DMS 273 (cell line): ENCODE results near the gene LAD1.

ENCODE experiments used
- DNase-seq: peaks from one replicate; lab custom pipeline; 2025; ENCODE audit not compliant: unreplicated experiment; lab: John Stamatoyannopoulos, UW

LAD1 gene

GRCh38 chr1:201393076-201393475 is 6.0 kb downstream of the LAD1 start:
- DNase-seq = no peak

DNA sequence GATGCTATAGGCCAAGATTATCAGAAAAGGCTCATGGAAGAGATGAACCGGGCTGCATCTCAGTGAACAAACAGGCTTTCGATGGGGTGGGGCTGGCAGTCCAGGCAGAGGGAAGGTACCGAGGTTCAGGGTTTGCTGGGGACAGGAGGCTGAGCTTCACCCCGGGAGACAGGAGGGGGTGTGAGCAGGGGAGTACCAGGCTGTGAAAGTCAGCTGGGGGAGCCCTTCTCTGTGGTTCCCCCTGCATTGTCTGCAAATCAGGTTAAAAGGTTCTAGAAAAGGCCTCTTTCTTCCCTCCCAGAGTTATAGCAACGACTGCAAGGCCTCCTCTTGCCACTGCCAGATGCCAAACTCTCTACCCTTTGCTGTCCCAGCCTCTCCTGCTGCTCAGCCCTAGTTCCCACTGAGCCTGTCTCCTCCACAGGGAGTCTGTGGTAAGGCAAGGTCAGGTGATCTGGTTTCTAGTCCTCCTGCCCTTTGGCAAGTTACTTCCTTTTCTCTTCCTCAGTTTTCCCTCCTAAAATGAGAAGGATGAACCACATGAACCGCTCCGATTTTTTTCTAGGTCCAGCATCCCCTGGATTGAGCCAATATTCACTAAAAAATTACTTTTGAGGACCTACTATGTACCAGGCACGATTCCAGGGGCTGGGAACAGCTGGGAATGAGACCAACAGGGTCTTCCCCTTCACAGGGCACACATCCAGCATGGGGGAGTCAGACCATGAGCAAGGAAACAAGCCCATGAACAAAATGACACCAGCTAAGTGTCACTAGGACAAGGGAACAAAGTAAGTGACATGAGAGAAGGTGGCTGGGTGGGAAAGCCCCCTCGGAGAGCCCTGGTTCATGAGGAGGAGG is 7.2 kb downstream of the LAD1 start:
- peak; percentile 30 for DNase-seq

DNA sequence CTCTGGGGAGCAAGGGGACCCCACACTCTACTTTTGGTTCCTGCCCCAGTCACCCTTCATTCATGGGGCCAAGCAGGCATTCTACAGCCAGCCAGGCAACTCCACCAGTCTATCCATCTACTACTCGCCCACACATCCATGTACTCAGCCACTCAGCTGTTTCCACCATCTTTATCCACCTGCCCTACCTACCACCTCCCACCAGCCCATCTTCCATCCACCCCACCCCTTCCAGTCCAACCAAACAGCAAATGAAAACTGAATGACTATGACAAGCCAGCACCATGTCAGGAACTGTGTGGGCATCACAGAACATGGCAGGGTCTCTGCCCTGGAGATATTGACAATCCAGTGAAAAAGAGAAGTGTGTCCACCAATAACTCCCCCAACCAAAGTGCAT is 7.9 kb downstream of the LAD1 start:
- no peak for DNase-seq

DNA sequence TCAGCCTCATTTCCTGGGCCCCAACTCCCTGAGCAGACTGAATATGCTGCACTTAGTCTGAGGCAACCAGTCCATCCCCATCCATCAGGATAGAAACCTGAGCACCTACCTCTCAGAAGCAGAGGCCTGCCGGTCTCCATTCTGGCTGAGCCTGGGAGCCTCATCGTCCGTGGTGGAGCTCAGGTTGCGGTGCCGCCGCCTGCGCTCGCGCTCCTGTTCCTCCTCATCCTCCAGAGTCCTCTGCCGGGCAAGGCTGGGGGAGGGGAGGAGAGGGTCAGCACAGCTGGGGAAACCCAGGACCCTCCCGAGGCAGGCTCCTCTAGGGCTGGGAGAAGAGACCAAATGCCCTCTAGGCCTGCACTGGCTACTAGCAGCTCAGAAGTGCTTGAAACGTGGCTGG is 10.1 kb downstream of the LAD1 start:
- no peak for DNase-seq

DNA sequence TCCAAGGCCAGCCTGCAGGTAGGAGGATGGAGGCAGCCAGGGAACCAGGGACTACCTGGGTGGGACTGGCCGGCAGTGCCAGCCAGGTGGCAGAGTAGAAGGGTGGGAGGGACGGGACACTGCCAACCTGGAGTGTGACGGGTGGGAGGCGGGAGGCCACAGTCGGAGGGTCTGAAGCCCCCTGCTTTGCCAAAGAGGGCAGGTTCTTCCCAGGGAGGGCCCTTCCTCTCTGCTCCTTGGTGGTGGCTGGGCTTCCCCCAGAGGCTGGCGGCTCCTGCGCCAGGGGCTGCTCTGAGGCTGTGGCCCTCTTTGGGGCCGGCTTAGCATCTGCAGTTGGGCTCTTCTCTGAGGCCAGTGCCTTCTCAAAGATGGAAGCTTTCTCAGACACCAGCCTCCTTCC is 12.9 kb downstream of the LAD1 start:
- DNase-seq = no peak

DNA sequence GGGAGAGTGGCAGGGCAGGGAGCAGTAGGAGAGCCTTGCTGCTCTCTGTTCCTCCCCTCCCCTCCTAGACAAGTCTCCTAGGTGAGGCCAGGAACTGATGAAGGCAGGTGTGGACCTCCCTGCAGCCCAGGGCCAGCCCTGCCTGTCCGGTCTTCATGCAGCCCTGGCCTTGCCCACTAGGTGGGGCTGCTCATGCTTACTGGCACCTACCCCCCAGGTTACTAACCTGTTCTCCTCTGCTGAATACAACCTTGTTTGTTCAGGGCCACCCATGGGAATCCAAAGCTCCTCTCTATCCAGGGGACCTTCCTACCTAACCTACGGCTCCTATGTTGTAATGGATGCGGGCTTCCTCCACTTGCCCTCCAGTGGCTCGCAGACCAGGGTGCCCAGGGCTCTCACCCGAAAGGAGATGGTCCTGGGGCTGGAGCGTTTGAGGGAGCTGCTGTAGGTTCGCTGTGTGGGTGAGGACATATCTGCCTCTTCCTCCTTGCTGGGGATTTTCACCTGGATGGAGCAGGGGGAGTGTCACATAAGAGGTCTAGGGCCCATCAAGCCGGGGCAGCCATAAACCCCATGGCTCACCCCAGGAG is 13.7 kb downstream of the LAD1 start:
- DNase-seq = peak; percentile 80

DNA sequence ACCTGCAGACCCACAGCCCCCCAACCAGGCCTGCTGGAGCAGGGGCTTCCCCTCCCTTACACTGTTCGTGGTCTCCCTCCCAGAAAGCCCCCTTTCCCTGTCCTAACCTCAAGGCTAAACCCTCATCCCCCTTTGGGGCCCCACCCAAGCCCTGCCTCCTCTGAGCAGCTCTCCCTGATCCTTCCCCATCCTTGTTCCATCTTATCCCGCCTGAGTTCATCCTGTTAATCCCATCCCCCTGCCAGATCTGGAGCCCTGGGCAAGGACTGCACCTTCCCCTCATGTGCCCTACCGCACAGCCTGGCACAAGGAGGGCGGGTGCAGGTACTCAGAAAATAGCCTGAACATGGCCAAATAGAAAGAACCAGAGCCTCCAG is 14.7 kb downstream of the LAD1 start:
- DNase-seq = no peak

GRCh38 chr1:201383647-201384405 is 15.3 kb downstream of the LAD1 start:
- peak; percentile 89 for DNase-seq

- no peak for DNase-seq
These were observed 18.0 kb downstream of the LAD1 start for GRCh38 chr1:201381130-201381529.

DNA sequence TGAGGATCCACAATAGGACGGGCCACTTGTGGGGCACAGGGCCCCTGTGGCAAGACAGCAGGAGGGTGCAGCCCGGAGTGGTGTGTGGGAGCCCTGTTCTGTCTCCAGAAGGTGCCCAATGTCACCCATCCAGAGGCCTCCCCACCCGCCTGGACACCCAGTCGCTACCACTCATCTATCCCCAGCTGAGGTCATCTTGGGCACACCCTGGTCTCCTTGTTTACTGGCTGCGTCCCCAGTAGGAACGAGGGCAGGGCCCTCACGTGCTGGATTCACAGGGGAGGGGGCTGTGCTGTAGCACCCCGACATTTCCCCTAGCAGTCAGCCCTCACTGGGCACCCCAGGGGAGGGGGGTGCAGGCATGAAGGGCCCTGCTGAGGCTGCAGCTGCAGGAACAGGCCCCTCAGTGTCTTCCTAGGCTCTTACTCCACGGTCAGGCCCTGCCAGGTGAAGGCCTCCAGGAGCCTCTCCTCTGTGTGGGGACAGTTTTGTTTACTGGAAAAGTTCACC is 19.3 kb downstream of the LAD1 start:
- no peak for DNase-seq

- no peak for DNase-seq
These were observed 20.3 kb downstream of the LAD1 start for GRCh38 chr1:201378804-201379203.

DNA sequence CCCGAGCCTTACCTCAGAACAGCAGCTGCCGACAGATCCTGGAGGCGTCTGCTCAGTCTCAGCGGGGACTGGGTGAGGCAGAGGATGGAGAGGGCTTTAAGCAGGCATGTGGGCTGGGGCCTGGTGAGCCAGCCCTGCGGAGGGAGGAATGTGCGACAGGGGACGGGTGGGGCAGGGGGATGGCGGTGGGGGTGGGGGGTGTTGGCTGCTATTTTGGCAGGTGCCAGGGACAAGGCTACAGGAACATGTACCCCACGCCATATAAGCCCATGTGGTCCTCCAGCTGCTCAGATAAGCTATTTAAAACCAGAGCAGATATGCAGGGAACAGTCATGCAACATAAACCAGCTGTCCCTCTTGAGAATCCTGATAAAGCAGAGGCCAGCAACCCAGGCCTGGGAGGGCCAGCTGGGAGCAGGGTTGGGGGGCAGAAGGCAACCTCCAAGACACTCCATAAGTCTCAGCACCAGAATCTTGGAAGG is 21.5 kb downstream of the LAD1 start, which contains the start of gene TNNT2:
Gene TNNT2, minus strand, starts transcription at position 70 of the 482 bp plus-strand sequence. CDS start 4,426 bp downstream, outside the sequence.
- DNase-seq = peak; percentile 93

GRCh38 chr1:201376464-201377374 is 22.4 kb downstream of the LAD1 start:
- peak; percentile 75 for DNase-seq

- DNase-seq = no peak
These were observed 23.0 kb downstream of the LAD1 start for GRCh38 chr1:201376107-201376463.

DNA sequence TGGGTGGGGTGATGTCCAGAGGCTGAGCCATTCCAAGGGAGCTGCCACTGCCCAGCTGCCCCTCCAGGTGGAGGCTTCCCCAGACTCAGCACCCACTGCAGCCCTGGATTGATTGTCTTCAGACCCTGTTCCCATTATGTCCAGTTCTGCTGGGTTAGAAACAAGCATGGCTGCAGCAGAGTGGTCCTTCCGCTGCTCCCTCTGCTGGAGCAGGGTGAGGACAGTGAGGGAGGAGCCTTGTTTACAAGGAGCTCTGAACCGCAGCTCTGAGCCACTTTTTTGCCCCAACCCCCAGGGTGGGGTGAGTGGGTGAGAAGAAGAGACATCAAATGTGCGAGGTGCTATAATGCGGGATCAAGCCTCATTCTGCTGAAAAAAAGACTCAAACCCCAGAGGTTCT is 24.0 kb downstream of the LAD1 start:
- no peak for DNase-seq

- DNase-seq = no peak
These were observed 24.8 kb downstream of the LAD1 start for GRCh38 chr1:201374364-201374763.

GRCh38 chr1:201371792-201372191 is 27.3 kb downstream of the LAD1 start:
- no peak for DNase-seq

DNA sequence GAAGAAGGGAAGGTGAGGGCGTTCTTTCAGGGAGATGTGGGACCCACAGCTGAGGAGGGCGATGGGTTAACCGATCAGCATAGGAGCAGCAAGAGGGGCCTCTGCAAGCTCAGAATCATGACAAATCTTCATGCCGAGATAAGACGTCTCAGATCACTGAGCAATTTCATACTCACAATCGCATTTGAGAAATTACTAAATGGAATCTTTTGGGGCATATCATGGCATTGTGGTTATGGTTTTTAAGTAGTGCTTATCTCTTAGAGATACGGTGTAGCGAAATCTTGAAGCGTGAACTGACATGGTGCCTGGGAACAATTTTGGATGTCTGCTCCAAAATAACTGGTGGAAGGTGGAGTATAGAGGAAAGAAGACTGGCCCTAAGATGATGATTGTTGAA is 27.8 kb downstream of the LAD1 start:
- no peak for DNase-seq

- DNase-seq = no peak
These were observed 28.6 kb downstream of the LAD1 start for GRCh38 chr1:201370500-201370899.

DNA sequence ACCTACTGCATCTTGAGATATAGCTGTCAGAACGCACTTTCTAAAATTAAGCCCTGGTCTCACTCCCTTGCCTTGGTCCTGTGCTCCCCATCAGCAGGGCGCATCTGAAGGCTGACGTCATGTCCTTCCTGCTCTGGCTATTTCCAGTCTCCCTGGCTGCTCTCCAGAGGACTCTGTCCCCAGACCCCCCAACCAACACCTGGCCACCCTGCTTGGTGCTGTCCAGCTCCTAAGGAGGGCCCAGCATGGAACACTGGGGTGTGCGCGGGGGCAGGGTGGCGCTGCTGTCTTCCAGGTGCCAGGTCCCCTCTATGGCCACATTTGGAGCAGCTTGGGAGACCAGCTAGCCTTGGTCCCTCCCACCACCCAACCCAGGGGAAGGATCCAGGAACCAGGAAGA is 29.9 kb downstream of the LAD1 start:
- no peak for DNase-seq

- no peak for DNase-seq
These were observed 32.4 kb downstream of the LAD1 start for GRCh38 chr1:201366696-201367095.
